Suprapubic skin (tissue), 4 donors: ENCODE data around the gene PTGIR. TPM values are rescaled to one million over a fixed set of nuclear protein-coding genes. Genes with fewer than 3 reads are reported as not detected.

Experiments used
- DNase-seq, 2 donors: peaks; one replicate each; pipeline ENCODE4 v3.0.0-alpha.2; 2019; ENCODE audit warnings: low spot score in 2 of 2
- H3K27ac ChIP-seq: fragments of 200-600 bp; sonication (generic); one replicate; pipeline ENCODE4 v1.5.1; 2019
- H3K27me3 ChIP-seq: fragments of 200-600 bp; sonication (generic); one replicate; pipeline ENCODE4 v1.5.1; 2019
- H3K36me3 ChIP-seq: fragments of 200-600 bp; sonication (generic); one replicate; pipeline ENCODE4 v1.5.1; 2019
- H3K4me1 ChIP-seq: fragments of 200-600 bp; sonication (generic); one replicate; pipeline ENCODE4 v1.5.1; 2019
- H3K4me3 ChIP-seq: fragments of 200-600 bp; sonication (generic); one replicate; pipeline ENCODE4 v1.5.1; 2019; ENCODE audit warnings: mild to moderate bottlenecking
- H3K9me3 ChIP-seq: fragments of 200-600 bp; sonication (generic); one replicate; pipeline ENCODE4 v1.5.1; 2019
- CTCF ChIP-seq, 2 donors: fragments of 200-600 bp in 1 of 2; fragments of 450-650 bp in 1 of 2; sonication (generic) in 1 of 2; IDR thresholded peaks; one replicate each; pipeline ENCODE4 v1.5.1; 2016 to 2019; ENCODE audit warnings: antibody characterized with exemption in 2 of 2, mild to moderate bottlenecking in 1 of 2, moderate library complexity in 1 of 2
- EP300 ChIP-seq: sonication (generic); formaldehyde crosslinking; IDR thresholded peaks from one replicate; pipeline ENCODE4 v1.6.1; 2017; ENCODE audit warnings: antibody characterized with exemption
- POLR2A ChIP-seq, 2 donors: fragments of 450-650 bp; IDR thresholded peaks; one replicate each; pipeline ENCODE4 v1.6.1; 2017; ENCODE audit warnings: antibody characterized with exemption in 2 of 2, mild to moderate bottlenecking in 2 of 2, moderate library complexity in 2 of 2
- POLR2AphosphoS5 ChIP-seq, 3 donors: sonication (generic); formaldehyde crosslinking; IDR thresholded peaks; one replicate each; pipeline ENCODE4 v1.6.1; 2017; ENCODE audit warnings: antibody characterized with exemption in 3 of 3
- WGBS: methylation state at CpG from one replicate; pipeline ENCODE4 v1.1.5; 2018; 5-methylcytosine and 5-hydroxymethylcytosine counted together
- total RNA-seq, 4 donors: library from RNA; depleted of rRNA; stranded (reverse); fragments of >200 nt; gene quantifications; one replicate each; pipeline ENCODE4 v1.1.0, GENCODE V29; 2016

Gene PTGIR
- total RNA-seq, 4 donors from 2014 or later: 0.57 to 6.7 (median 2.4) TPM

GRCh38 chr19:46635920-46636761 is 11.3 kb upstream of the PTGIR start, which contains the start of gene GNG8:
GNG8 (minus strand) TSS chr19:46636202; CDS start chr19:46634682, 1,520 bp downstream.
- TF ChIP-seq CTCF (IDR thresholded peaks at IDR 0.05): no peak
- TF ChIP-seq POLR2AphosphoS5 (IDR thresholded peaks at IDR 0.05): no peak
- no peak for TF ChIP-seq POLR2A (IDR thresholded peaks at IDR 0.05)
- no peak for TF ChIP-seq EP300
- Histone ChIP-seq H3K36me3 (no peaks in the 10 kb centered on the region), H3K4me3 (no peak within 1 kb of the TSS), H3K27ac (no peak within 1 kb of the TSS), H3K4me1 (peaks cover 57% of the 10 kb centered on the region), H3K27me3 (peaks cover 21% of the 10 kb centered on the region), H3K9me3 (no peaks in the 10 kb centered on the region)
- WGBS: 27% methylated on average over 31 of the region's 34 CpGs
- DNase-seq: no peak

DNA sequence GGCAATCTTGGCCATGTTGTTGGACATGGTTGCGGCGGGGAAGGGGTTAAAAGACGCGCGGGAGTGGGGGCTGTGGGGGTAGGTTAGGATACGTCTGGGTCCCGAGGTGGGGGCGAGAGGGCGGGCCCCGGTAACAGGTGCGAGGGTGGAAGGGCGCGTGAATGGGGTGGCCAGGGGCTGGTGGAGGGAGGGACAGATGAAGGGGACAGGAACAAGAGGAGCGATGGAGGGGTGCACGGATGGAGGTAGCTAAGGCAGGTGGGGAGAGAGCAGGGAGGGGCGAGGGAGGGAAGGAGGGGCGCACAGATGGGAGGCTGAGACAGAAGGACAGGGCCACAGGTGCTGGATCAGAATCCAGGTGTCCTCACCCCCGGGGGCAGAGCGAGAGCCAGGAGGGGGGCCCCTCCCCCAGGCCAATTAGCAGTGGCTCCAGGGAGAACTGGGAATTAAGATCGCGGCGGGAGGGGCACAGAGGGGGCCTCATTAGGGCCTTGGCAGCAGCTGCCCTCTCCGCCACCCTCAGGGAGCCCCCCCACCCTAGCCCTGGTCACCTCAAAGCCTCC is 9.8 kb upstream of the PTGIR start:
- TF ChIP-seq EP300: no peak
- TF ChIP-seq POLR2AphosphoS5 (IDR thresholded peaks at IDR 0.05): no peak
- no peak for TF ChIP-seq POLR2A (IDR thresholded peaks at IDR 0.05)
- TF ChIP-seq CTCF (IDR thresholded peaks at IDR 0.05): no peak
- DNase-seq: no peak
- Histone ChIP-seq H3K36me3 (no peaks in the 10 kb centered on the region), H3K4me1 (peaks cover 61% of the 10 kb centered on the region), H3K9me3 (no peaks in the 10 kb centered on the region), H3K4me3 (peak overlapping the region; percentile 31), H3K27ac (no peak overlapping the region), H3K27me3 (peaks cover 19% of the 10 kb centered on the region)
- WGBS: 8% methylated on average over 23 of the region's 23 CpGs

- Histone ChIP-seq H3K4me1 (peaks cover 56% of the 10 kb centered on the region), H3K27me3 (peaks cover 18% of the 10 kb centered on the region), H3K4me3 (peak overlapping the region; percentile 31), H3K36me3 (no peaks in the 10 kb centered on the region), H3K9me3 (no peaks in the 10 kb centered on the region), H3K27ac (no peak overlapping the region)
- DNase-seq: peak; percentile 92 to 94
- WGBS: 10% methylated on average over 28 of the region's 38 CpGs
- TF ChIP-seq CTCF (IDR thresholded peaks at IDR 0.05): no peak
- no peak for TF ChIP-seq EP300
- no peak for TF ChIP-seq POLR2A (IDR thresholded peaks at IDR 0.05)
- TF ChIP-seq POLR2AphosphoS5 (IDR thresholded peaks at IDR 0.05): no peak
Observed at GRCh38 chr19:46634045-46634655, 9.3 kb upstream of the PTGIR start.

GRCh38 chr19:46633130-46633529 is 8.2 kb upstream of the PTGIR start:
- H3K9me3 ChIP-seq: no peaks in the 10 kb centered on the region
- no peak overlapping the region for H3K27ac ChIP-seq
- TF ChIP-seq POLR2AphosphoS5 (IDR thresholded peaks at IDR 0.05): no peak
- TF ChIP-seq POLR2A (IDR thresholded peaks at IDR 0.05): no peak
- no peak for TF ChIP-seq CTCF (IDR thresholded peaks at IDR 0.05)
- no peak for TF ChIP-seq EP300
- no peak overlapping the region for H3K4me3 ChIP-seq
- H3K36me3 ChIP-seq: no peaks in the 10 kb centered on the region
- no peak for DNase-seq
- H3K27me3 ChIP-seq: peaks cover 18% of the 10 kb centered on the region
- 93% methylated on average over 3 of the region's 3 CpGs for WGBS
- peaks cover 45% of the 10 kb centered on the region for H3K4me1 ChIP-seq

DNA sequence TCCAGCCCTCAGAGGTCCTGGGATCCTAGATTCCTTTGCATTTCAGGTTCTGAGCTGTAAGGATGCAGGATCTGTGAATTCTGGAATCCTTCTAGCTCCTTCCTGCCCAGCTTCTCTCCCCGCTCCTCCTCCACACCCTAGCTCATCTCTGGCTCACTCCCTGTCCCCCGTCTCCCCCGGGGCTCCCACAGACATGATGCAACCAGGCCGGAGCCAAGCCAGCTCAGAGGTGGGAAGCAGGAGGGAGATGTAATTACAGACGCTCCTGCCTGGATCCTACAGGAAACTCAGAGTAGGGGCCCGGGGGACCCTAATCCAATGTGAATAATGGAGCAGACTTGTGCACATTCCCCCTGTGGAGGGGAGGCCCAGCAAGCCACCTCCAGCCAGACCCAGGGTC is 6.6 kb upstream of the PTGIR start:
- no peaks in the 10 kb centered on the region for H3K36me3 ChIP-seq
- no peak for DNase-seq
- H3K4me1 ChIP-seq: peaks cover 45% of the 10 kb centered on the region
- H3K27me3 ChIP-seq: peaks cover 18% of the 10 kb centered on the region
- H3K4me3 ChIP-seq: no peak overlapping the region
- H3K9me3 ChIP-seq: no peaks in the 10 kb centered on the region
- WGBS: 43% methylated on average over 5 of the region's 6 CpGs
- TF ChIP-seq POLR2A (IDR thresholded peaks at IDR 0.05) (no peak), EP300 (no peak)
- no peak overlapping the region for H3K27ac ChIP-seq
